Caco-2 (cell line): ENCODE data around the gene BRD2. TPM values are rescaled to one million over a fixed set of nuclear protein-coding genes. Genes with fewer than 3 reads are reported as not detected.

Experiments
- BruUV-seq: library from RNA; stranded (reverse); fragments of 400-500 nt; replicated peaks from 2 replicates; lab custom pipeline; 2021; lab: Mats Ljungman, UMichigan
- CTCF ChIA-PET: fragments of 300-600 bp; sonication (Branson Sonifier 250); formaldehyde crosslinking; loops from one replicate; lab custom pipeline; 2022; ENCODE audit warnings: antibody characterized with exemption; lab: Charles Lee
- POLR2A ChIA-PET: fragments of 300-600 bp; sonication (Branson Sonifier 250); formaldehyde crosslinking; loops from one replicate; lab custom pipeline; 2022; ENCODE audit warnings: antibody characterized with exemption; lab: Charles Lee
- DNase-seq, 2 experiments: peaks; one replicate each; pipeline versions ENCODE4 v3.0.0 to v3.0.0-alpha.2; 2020 to 2022
- H3K27me3 ChIP-seq: replicated peaks from 2 replicates; pipeline ENCODE4 v1.6.0; 2011; ENCODE audit warnings: low read length; ENCODE audit not compliant: control insufficient read depth, insufficient read depth
- H3K36me3 ChIP-seq: 2 replicates; pipeline ENCODE4 v1.5.1; 2011; ENCODE audit warnings: low read length; ENCODE audit not compliant: control insufficient read depth, insufficient read depth
- H3K4me1 ChIP-seq: fragments of 250-450 bp; sonication (Bioruptor Pico); 2 replicates; pipeline ENCODE4 v1.5.1; 2020; ENCODE audit warnings: mild to moderate bottlenecking
- H3K4me3 ChIP-seq: 2 replicates; pipeline ENCODE4 v1.5.1; 2011; ENCODE audit warnings: low read depth, mild to moderate bottlenecking, control low read depth, low read length
- H3K9me3 ChIP-seq: fragments of 250-450 bp; sonication (Bioruptor Pico); 2 replicates; pipeline ENCODE4 v1.5.1; 2020; ENCODE audit warnings: mild to moderate bottlenecking, moderate library complexity
- H3K27ac Mint-ChIP-seq: one replicate; pipeline ENCODE4 v1.8.0; 2022; ENCODE audit warnings: mixed read lengths; ENCODE audit not compliant: unreplicated experiment
- H3K27me3 Mint-ChIP-seq: one replicate; pipeline ENCODE4 v1.8.0; 2022; ENCODE audit warnings: mixed read lengths; ENCODE audit not compliant: insufficient read depth, unreplicated experiment
- H3K36me3 Mint-ChIP-seq: one replicate; pipeline ENCODE4 v1.8.0; 2022; ENCODE audit warnings: mild to moderate bottlenecking, mixed read lengths; ENCODE audit not compliant: insufficient read depth, unreplicated experiment
- H3K4me1 Mint-ChIP-seq: one replicate; pipeline ENCODE4 v1.8.0; 2022; ENCODE audit warnings: low read depth, mixed read lengths; ENCODE audit not compliant: unreplicated experiment
- H3K4me3 Mint-ChIP-seq: one replicate; pipeline ENCODE4 v1.8.0; 2022; ENCODE audit warnings: mild to moderate bottlenecking, moderate library complexity, mixed read lengths; ENCODE audit not compliant: unreplicated experiment
- H3K9me3 Mint-ChIP-seq: one replicate; pipeline ENCODE4 v1.8.0; 2022; ENCODE audit warnings: mixed read lengths; ENCODE audit not compliant: unreplicated experiment
- intact Hi-C: fragments of 100-400 bp; cut with micrococcal nuclease; formaldehyde crosslinking; loops from one replicate; pipeline ENCODE4 v1.10.0; 2022; ENCODE audit not compliant: unreplicated experiment
- total RNA-seq: library from RNA; stranded (reverse); gene quantifications from 2 replicates; pipeline ENCODE4 v1.2.3, GENCODE V29; 2022
- TF ChIP-seq, protein P1 (sequence below), 2 experiments: fragments of 200-600 bp in 1 of 2; IDR thresholded peaks; 1 replicate in 1 of 2; 2 replicates in 1 of 2; pipeline versions ENCODE4 v1.5.1 to v1.8.0; 2011 to 2022; ENCODE audit warnings: antibody characterized with exemption in 1 of 2, control low read depth in 1 of 2, inconsistent platforms in 1 of 2, low read depth in 1 of 2, low read length in 1 of 2, mild to moderate bottlenecking in 1 of 2, moderate library complexity in 1 of 2; ENCODE audit not compliant: insufficient read depth in 1 of 2, severe bottlenecking in 1 of 2, unreplicated experiment in 1 of 2

BRD2 gene
- total RNA-seq, 1 experiment from 2014 or later: 200 TPM

DNA sequence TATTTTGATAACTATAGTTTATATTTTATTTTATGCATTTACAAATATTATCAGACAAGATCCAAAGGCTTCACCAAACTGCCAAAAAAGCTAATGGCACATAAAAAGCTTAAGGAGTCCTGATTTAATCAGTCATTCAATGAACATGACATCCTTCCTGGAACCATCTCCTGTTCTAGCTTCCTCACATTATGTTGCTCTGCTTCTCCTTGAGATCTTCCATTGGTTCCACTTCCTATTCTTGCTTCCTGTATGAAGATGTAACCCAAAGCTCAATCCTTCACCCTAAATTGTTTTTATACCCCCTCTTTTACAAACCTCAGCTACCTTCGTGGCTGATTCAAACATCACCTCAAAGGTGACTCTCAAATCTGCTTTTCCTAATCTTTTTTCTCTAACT, 4.5 kb upstream of the BRD2 start:
- DNase-seq: no peak
- TF ChIP-seq, protein P1, sequence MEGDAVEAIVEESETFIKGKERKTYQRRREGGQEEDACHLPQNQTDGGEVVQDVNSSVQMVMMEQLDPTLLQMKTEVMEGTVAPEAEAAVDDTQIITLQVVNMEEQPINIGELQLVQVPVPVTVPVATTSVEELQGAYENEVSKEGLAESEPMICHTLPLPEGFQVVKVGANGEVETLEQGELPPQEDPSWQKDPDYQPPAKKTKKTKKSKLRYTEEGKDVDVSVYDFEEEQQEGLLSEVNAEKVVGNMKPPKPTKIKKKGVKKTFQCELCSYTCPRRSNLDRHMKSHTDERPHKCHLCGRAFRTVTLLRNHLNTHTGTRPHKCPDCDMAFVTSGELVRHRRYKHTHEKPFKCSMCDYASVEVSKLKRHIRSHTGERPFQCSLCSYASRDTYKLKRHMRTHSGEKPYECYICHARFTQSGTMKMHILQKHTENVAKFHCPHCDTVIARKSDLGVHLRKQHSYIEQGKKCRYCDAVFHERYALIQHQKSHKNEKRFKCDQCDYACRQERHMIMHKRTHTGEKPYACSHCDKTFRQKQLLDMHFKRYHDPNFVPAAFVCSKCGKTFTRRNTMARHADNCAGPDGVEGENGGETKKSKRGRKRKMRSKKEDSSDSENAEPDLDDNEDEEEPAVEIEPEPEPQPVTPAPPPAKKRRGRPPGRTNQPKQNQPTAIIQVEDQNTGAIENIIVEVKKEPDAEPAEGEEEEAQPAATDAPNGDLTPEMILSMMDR (IDR thresholded peaks at IDR 0.05; ENCODE audit: insufficient read depth in 1 of 2, low read depth in 1 of 2, low read length in 1 of 2, severe bottlenecking in 1 of 2, unreplicated experiment in 1 of 2): no peak
- intact Hi-C loops: loop anchor here (10.0 kb wide), 1 partner anchor 769 kb away; the partner anchor contains the start of genes GPSM3 and PBX2
- ChIA-PET CTCF (interaction anchor here (1.1 kb wide), 1 partner anchor 8 kb away, joined by 3 read pairs; no protein-coding TSS in a partner anchor), POLR2A (interaction anchor here (1.7 kb wide), 1 partner anchor 8 kb away, joined by 5 read pairs; no protein-coding TSS in a partner anchor)
- no peaks in the 10 kb centered on the region for H3K36me3 ChIP-seq
- H3K9me3 Mint-ChIP-seq: no peaks in the 10 kb centered on the region
- no peaks in the 10 kb centered on the region; the same call in 1 of the 2 replicates for H3K9me3 ChIP-seq
- H3K4me3 ChIP-seq: no peak overlapping the region
- H3K36me3 Mint-ChIP-seq: peaks cover 20% of the 10 kb centered on the region
- H3K4me3 Mint-ChIP-seq: no peak overlapping the region
- H3K27me3 ChIP-seq: no peaks in the 10 kb centered on the region
- no peak overlapping the region for H3K27ac Mint-ChIP-seq
- BruUV-seq: no TSS peak
- peaks cover 21% of the 10 kb centered on the region for H3K4me1 Mint-ChIP-seq
- no peaks in the 10 kb centered on the region for H3K4me1 ChIP-seq
- no peaks in the 10 kb centered on the region for H3K27me3 Mint-ChIP-seq

DNA sequence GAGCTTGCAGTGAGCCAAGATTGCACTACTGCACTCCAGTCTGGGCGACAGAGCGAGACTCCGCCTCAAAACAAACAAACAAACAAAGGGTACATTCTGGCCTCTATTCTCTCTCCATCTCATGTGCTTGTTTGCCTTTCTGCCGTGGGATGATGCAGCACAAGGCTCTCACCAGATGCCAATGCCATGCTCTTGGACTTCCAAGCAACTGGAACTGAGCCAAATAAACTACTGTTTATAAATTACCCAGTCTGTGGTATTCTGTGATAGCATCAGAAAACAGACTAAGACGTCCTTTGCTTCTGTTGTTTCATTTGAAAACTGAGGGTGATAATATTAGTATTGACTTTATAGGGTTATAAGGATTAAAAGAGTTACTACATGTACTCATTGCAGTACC, 3.6 kb upstream of the BRD2 start:
- TF ChIP-seq, protein P1 (IDR thresholded peaks at IDR 0.05; ENCODE audit: insufficient read depth in 1 of 2, low read depth in 1 of 2, low read length in 1 of 2, severe bottlenecking in 1 of 2, unreplicated experiment in 1 of 2): no peak
- H3K36me3 Mint-ChIP-seq: peaks cover 29% of the 10 kb centered on the region
- POLR2A ChIA-PET: no interaction called here
- no TSS peak for BruUV-seq
- DNase-seq: no peak
- no peaks in the 10 kb centered on the region for H3K27me3 ChIP-seq
- H3K4me1 ChIP-seq: no peaks in the 10 kb centered on the region
- H3K36me3 ChIP-seq: no peaks in the 10 kb centered on the region
- no peaks in the 10 kb centered on the region for H3K9me3 Mint-ChIP-seq
- peaks cover 21% of the 10 kb centered on the region for H3K4me1 Mint-ChIP-seq
- H3K27me3 Mint-ChIP-seq: no peaks in the 10 kb centered on the region
- no peaks in the 10 kb centered on the region for H3K9me3 ChIP-seq
- H3K27ac Mint-ChIP-seq: no peak overlapping the region
- H3K4me3 ChIP-seq: no peak overlapping the region
- intact Hi-C loops: loop anchor here (5.0 to 10.0 kb wide), 2 partner anchors 72 to 770 kb away; partner anchors contain the start of genes GPSM3 and PBX2
- no peak overlapping the region for H3K4me3 Mint-ChIP-seq
- CTCF ChIA-PET: interaction anchor here (0.7 kb wide), 1 partner anchor 23 kb away, joined by 3 read pairs; no protein-coding TSS in a partner anchor

DNA sequence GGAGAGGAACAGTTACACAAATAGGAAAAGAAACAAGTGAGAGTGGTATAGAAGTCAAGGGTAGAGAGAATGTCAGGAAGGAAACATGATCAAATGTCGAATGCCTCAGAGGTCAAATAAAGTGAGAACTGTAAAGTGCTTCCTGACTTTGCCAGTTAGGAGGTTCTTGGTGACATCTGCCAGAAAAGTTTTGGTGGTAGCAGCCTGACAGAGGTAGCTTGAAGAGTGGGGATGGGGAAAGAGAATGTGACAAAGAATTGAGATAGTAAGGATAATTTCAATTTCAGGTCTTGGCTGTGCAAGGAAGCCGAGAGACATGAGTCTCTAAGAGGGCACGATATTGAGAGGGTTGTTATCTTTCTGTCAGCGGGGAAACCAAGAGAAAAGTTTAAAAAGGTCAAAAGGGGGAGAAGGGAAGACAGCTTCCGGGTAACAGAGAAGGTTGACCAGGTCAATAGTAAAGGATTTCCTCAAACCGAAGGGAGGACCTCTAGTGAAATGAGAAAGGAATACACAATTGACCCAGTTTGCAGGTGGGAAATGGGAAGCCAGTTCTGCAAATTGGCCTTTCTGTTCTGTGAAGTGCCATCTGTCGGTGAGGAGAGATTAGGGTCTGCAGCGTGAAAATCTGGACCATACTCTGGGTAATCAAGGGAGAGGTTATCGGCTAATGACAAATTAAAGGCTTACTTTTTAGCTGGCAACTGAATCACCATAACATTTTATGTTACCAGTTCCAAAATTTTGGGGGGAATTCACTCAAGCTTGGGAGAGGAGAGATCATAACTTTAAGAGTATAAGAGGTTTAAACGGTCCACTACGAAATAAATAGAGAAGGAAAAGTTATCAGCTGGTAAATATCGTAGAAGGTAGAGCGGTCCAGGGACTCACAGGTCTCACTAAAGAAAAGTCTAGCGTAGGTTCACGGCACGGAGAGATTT, 973 bp upstream of the BRD2 start:
- no peaks in the 10 kb centered on the region for H3K36me3 ChIP-seq
- TF ChIP-seq, protein P1 (IDR thresholded peaks at IDR 0.05; ENCODE audit: insufficient read depth in 1 of 2, low read depth in 1 of 2, low read length in 1 of 2, severe bottlenecking in 1 of 2, unreplicated experiment in 1 of 2): peak in 1 of 2 experiments; percentile 60
- peak overlapping the region; percentile 89 for H3K4me3 ChIP-seq
- no peaks in the 10 kb centered on the region for H3K9me3 ChIP-seq
- ChIA-PET CTCF (interaction anchor here (0.6 to 1.5 kb wide), 6 partner anchors 14 to 1049 kb away, joined by 3 to 9 read pairs (median 4); partner anchors contain the start of gene HLA-DMA), POLR2A (no interaction called here)
- DNase-seq: peak; percentile 56 to 64
- no peaks in the 10 kb centered on the region for H3K27me3 ChIP-seq
- Mint-ChIP-seq H3K9me3 (no peaks in the 10 kb centered on the region), H3K4me3 (peak overlapping the region; percentile 85), H3K27me3 (no peaks in the 10 kb centered on the region), H3K36me3 (peaks cover 56% of the 10 kb centered on the region), H3K27ac (peak overlapping the region; percentile 100), H3K4me1 (peaks cover 21% of the 10 kb centered on the region)
- BruUV-seq: no TSS peak
- intact Hi-C loops: loop anchor here (1.0 to 10.0 kb wide), 3 partner anchors 14 to 773 kb away; partner anchors contain the start of genes GPSM3, HLA-DMA and PBX2
- H3K4me1 ChIP-seq: no peaks in the 10 kb centered on the region
